GM21526 (cell line): ENCODE measurements around the gene TMEM245.
A peak's percentile ranks its signal among the peaks of the same experiment; 100 is the strongest.

ENCODE experiments used
- ATAC-seq: cut with Tn5 transposase; IDR thresholded peaks from one replicate; pipeline ENCODE4 v1.9.1; 2021; ENCODE audit warnings: moderate library complexity; ENCODE audit not compliant: unreplicated experiment, low FRiP score

Gene TMEM245

GRCh38 chr9:109033941-109034700 is 85.6 kb downstream of the TMEM245 start:
- no peak for ATAC-seq

GRCh38 chr9:109031241-109031640 is 88.5 kb downstream of the TMEM245 start:
- no peak for ATAC-seq

- no peak for ATAC-seq
These were observed 89.3 kb downstream of the TMEM245 start for GRCh38 chr9:109030426-109030825.

GRCh38 chr9:109028457-109028856 is 91.3 kb downstream of the TMEM245 start:
- ATAC-seq, result no peak

GRCh38 chr9:109027176-109027575 is 92.6 kb downstream of the TMEM245 start:
- ATAC-seq, result no peak

- no peak for ATAC-seq
These were observed 93.4 kb downstream of the TMEM245 start for GRCh38 chr9:109026306-109026705.

GRCh38 chr9:109022873-109023272 is 96.9 kb downstream of the TMEM245 start:
- no peak for ATAC-seq

- no peak for ATAC-seq
These were observed 98.9 kb downstream of the TMEM245 start for GRCh38 chr9:109020581-109021511.

- ATAC-seq, result no peak
These were observed 99.6 kb downstream of the TMEM245 start for GRCh38 chr9:109020113-109020512.

GRCh38 chr9:109019420-109019819 is 100.3 kb downstream of the TMEM245 start:
- ATAC-seq, result no peak

- ATAC-seq, result no peak
These were observed 102.3 kb downstream of the TMEM245 start for GRCh38 chr9:109017493-109017892.

- ATAC-seq, result no peak
These were observed 102.7 kb downstream of the TMEM245 start for GRCh38 chr9:109017061-109017460.

- ATAC-seq, result no peak
These were observed 103.6 kb downstream of the TMEM245 start for GRCh38 chr9:109016132-109016531.

- no peak for ATAC-seq
These were observed 105.0 kb downstream of the TMEM245 start for GRCh38 chr9:109014608-109015280.

- no peak for ATAC-seq
These were observed 105.8 kb downstream of the TMEM245 start for GRCh38 chr9:109013679-109014607.

GRCh38 chr9:109012876-109013678 is 106.7 kb downstream of the TMEM245 start, which contains the start of gene CTNNAL1:
Gene CTNNAL1, minus strand, starts transcription at chr9:109013499. Its CDS starts 57 bp downstream, at chr9:109013442.
- peak; percentile 72 for ATAC-seq

GRCh38 chr9:109012009-109012875 is 107.5 kb downstream of the TMEM245 start:
- peak; percentile 30 for ATAC-seq

- ATAC-seq, result no peak
These were observed 108.5 kb downstream of the TMEM245 start for GRCh38 chr9:109011231-109011671.
